ENCODE data around the gene SLC6A7. TPM values are rescaled to one million over a fixed set of nuclear protein-coding genes. Genes with fewer than 3 reads are reported as not detected.

The SLC6A7 gene
- total RNA-seq: not detected
- polyA plus RNA-seq: under 1 TPM in 1 of 2 donors, not detected in 1; 0.02 TPM
- long read RNA-seq, donor 1, partial matches to known transcripts: 0 of 1 reads
- long read RNA-seq, donor 1, other reads (novel, unspliced or antisense): 1 of 1 reads
- long read RNA-seq, donor 2, partial matches to known transcripts: 0 of 1 reads
- long read RNA-seq, donor 2, other reads (novel, unspliced or antisense): 0 of 1 reads
- long read RNA-seq, donor 3: 0 reads

- Histone ChIP-seq H3K27me3 (no peaks in the 10 kb centered on the region), H3K9me3 (no peaks in the 10 kb centered on the region), H3K4me1 (ENCODE audit: insufficient read depth) (no peaks in the 10 kb centered on the region), H3K27ac (no peak within 1 kb of the TSS), H3K36me3 (no peaks in the 10 kb centered on the region), H3K4me3 (no peak within 1 kb of the TSS)
- peak in 1 of 5 donors; percentile 30 for DNase-seq
- TF ChIP-seq POLR2A (IDR thresholded peaks at IDR 0.05): no peak
- TF ChIP-seq, protein P1, sequence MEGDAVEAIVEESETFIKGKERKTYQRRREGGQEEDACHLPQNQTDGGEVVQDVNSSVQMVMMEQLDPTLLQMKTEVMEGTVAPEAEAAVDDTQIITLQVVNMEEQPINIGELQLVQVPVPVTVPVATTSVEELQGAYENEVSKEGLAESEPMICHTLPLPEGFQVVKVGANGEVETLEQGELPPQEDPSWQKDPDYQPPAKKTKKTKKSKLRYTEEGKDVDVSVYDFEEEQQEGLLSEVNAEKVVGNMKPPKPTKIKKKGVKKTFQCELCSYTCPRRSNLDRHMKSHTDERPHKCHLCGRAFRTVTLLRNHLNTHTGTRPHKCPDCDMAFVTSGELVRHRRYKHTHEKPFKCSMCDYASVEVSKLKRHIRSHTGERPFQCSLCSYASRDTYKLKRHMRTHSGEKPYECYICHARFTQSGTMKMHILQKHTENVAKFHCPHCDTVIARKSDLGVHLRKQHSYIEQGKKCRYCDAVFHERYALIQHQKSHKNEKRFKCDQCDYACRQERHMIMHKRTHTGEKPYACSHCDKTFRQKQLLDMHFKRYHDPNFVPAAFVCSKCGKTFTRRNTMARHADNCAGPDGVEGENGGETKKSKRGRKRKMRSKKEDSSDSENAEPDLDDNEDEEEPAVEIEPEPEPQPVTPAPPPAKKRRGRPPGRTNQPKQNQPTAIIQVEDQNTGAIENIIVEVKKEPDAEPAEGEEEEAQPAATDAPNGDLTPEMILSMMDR (IDR thresholded peaks at IDR 0.05): no peak
- TF ChIP-seq EP300 (IDR thresholded peaks at IDR 0.05): no peak
- intact Hi-C loops (cut with DNase I): no loop called here
- 3 to 12% (median 3%) methylated on average over 12 to 58 of the region's 58 CpGs for WGBS, 3 donors
Observed at GRCh38 chr5:150189728-150190502, at the start of gene SLC6A7. SLC6A7 (plus strand) TSS chr5:150190062; CDS start chr5:150190328, 266 bp downstream.

- Histone ChIP-seq H3K36me3 (no peaks in the 10 kb centered on the region), H3K27me3 (no peaks in the 10 kb centered on the region), H3K9me3 (no peaks in the 10 kb centered on the region), H3K27ac (peak overlapping the region; percentile 92), H3K4me3 (no peak overlapping the region), H3K4me1 (ENCODE audit: insufficient read depth) (peaks cover 73% of the 10 kb centered on the region)
- intact Hi-C loops (cut with DNase I): no loop called here
- peak in 1 of 5 donors; percentile 49 for DNase-seq
- TF ChIP-seq EP300 (IDR thresholded peaks at IDR 0.05) (no peak), POLR2A (IDR thresholded peaks at IDR 0.05) (no peak)
- TF ChIP-seq, protein P1 (IDR thresholded peaks at IDR 0.05): no peak
- 15 to 23% (median 16%) methylated on average over 11 of the region's 11 CpGs for WGBS, 3 donors
Observed at GRCh38 chr5:150140830-150141229, 49.0 kb upstream of the SLC6A7 start.

- no peak overlapping the region for H3K4me3 ChIP-seq
Observed at GRCh38 chr5:150141544-150142184, 48.2 kb upstream of the SLC6A7 start.

More at GRCh38 chr5:150141544-150142184, 48.2 kb upstream of the SLC6A7 start:
- Histone ChIP-seq H3K27ac (peak overlapping the region; percentile 84 to 92), H3K4me1 (ENCODE audit: insufficient read depth) (peaks cover 68% of the 10 kb centered on the region), H3K36me3 (no peaks in the 10 kb centered on the region), H3K9me3 (no peaks in the 10 kb centered on the region), H3K27me3 (no peaks in the 10 kb centered on the region)
- intact Hi-C loops (cut with DNase I): no loop called here
- 29 to 36% (median 34%) methylated on average over 9 of the region's 9 CpGs for WGBS, 3 donors
- DNase-seq: peak in 1 of 5 donors; percentile 23
- TF ChIP-seq POLR2A (IDR thresholded peaks at IDR 0.05) (no peak), EP300 (IDR thresholded peaks at IDR 0.05) (no peak)
- TF ChIP-seq, protein P1 (IDR thresholded peaks at IDR 0.05): no peak
